Stimulated activated effector memory CD8-positive, alpha-beta T cell treated with anti-CD3 and anti-CD28 coated beads, Interleukin-12 subunit alpha, Interleukin-12 subunit beta, amount 100 ng/mL, for 72 hours (primary cell): Measurements from ENCODE around the gene GPC4.
"Not testable (repeated sequence)": the region's sequence is repeated elsewhere in the genome, so short reads cannot be mapped to it uniquely, and the experiment has no call there.

Experiments
- ATAC-seq: fragments of 150-1000 bp; cut with Tn5 transposase; 2 replicates; pipeline ENCODE4 v1.10.0; 2021
- DNase-seq, 2 donors: peaks; one replicate each; pipeline ENCODE4 v3.0.0; 2021 to 2022; ENCODE audit warnings: low spot score in 2 of 2
- H3K27ac Mint-ChIP-seq: one replicate; pipeline ENCODE4 v1.8.0; 2022; ENCODE audit warnings: mild to moderate bottlenecking, mixed read lengths
- H3K36me3 Mint-ChIP-seq: one replicate; pipeline ENCODE4 v1.8.0; 2022; ENCODE audit warnings: mild to moderate bottlenecking, mixed read lengths
- H3K4me1 Mint-ChIP-seq: one replicate; pipeline ENCODE4 v1.8.0; 2022; ENCODE audit warnings: mixed read lengths
- H3K4me3 Mint-ChIP-seq: one replicate; pipeline ENCODE4 v1.8.0; 2022; ENCODE audit warnings: mild to moderate bottlenecking, mixed read lengths
- H3K9me3 Mint-ChIP-seq: one replicate; pipeline ENCODE4 v1.8.0; 2022; ENCODE audit warnings: mixed read lengths

Gene GPC4

DNA sequence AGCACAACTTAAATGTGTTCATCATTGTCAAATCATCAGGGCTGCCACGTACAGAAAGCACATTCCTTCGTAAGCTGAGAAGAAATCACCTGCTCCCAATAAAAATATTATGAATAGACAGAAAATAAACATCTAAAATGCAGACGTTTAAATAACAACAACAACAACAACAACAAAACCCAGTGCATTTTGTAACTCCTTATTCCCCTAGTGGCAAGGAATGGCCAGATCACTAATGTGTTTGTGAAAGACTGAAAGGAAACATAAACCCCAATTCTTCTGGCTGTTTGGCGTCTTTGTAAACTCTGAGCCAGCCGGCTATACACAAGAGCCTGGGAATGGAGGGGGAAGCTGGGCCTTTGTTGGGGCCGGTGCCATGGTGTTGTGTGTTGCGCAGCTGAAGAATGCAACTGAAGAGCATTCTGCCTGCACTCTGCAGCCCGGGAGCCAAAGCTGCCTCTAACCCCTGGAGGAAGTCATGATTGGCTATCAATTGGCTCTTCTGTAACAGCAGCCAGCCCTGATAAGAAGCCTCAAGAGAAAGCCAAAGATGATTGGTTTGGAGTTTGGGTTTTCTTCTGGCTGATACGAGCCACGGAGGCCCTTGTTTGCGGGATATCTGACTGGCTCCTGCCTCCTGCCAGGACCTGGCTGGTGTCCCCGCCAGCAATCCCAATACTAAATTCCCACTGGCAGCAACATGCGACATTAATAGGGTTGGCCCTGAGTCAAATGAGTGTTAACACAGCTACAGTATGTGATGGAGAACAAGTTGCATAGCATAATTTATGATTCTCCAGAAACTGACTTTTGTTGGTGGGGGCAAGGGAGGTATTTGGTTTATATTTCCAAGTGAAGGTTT lies 107.4 kb downstream of the GPC4 start:
- Mint-ChIP-seq H3K36me3 (no peaks in the 10 kb centered on the region), H3K9me3 (no peaks in the 10 kb centered on the region), H3K27ac (no peak overlapping the region), H3K4me1 (no peaks in the 10 kb centered on the region), H3K4me3 (no peak overlapping the region)
- ATAC-seq (no peak), DNase-seq (no peak)

DNA sequence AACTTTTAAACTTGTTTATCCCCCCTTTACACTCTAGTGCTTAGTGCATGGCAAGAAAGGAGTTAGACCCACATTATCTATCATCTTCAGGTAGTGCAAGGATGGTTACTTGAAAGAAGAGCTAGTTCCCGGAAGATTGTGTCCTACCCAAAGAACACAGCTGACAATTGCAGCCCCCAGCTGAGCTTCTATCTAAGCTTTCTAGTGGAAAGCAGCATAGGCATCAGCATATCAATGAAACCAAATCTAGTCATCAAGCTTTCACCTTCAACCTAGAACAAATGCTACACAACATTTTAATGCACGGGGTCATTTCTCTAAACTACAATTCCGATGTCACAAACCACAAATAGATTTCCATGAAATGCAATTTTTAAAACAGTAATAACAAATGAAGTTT lies 108.2 kb downstream of the GPC4 start:
- H3K9me3 Mint-ChIP-seq: no peaks in the 10 kb centered on the region
- H3K27ac Mint-ChIP-seq: no peak overlapping the region
- H3K4me3 Mint-ChIP-seq: no peak overlapping the region
- no peaks in the 10 kb centered on the region for H3K4me1 Mint-ChIP-seq
- no peaks in the 10 kb centered on the region for H3K36me3 Mint-ChIP-seq
- ATAC-seq: no peak
- DNase-seq: no peak

DNA sequence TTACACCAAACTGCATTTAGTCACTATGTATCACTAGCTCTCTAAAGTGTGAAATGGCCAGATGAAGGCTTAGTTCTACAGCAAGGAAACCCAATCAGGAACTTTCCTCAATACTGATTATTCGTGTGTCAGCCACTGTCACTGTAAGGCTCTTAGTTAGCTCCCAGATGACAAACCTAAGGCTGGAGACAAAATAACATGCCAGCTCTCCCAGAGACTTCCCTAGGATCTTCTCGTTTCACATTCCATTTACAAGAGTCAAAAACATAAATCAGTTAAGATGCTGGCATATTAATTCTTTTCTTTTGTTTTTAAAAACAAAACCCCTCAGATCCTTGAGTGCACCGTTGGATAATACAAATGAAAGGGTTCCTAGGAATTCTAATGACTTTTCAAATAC lies 109.0 kb downstream of the GPC4 start:
- no peaks in the 10 kb centered on the region for H3K4me1 Mint-ChIP-seq
- no peak for DNase-seq
- H3K4me3 Mint-ChIP-seq: no peak overlapping the region
- H3K36me3 Mint-ChIP-seq: no peaks in the 10 kb centered on the region
- no peak for ATAC-seq
- no peaks in the 10 kb centered on the region for H3K9me3 Mint-ChIP-seq
- no peak overlapping the region for H3K27ac Mint-ChIP-seq

DNA sequence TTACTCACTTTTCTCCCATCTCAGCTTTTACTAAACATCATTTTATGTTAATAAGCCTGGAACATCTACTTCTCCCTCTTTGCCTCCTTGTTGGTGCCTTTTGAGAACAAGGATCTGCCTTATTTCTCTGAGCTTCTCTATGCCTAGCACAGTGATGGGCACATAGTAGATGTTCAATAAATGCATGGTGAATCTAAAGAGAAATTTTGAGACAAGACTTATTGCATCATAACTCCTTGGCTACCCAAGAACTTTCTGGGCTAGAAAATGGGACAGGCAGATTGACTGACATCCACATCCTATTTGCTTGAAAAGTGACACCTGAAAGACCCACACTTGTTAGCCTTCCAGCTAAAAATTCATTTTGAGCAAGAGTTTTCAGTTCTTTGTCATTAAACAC lies 109.9 kb downstream of the GPC4 start:
- H3K9me3 Mint-ChIP-seq: no peaks in the 10 kb centered on the region
- H3K4me3 Mint-ChIP-seq: no peak overlapping the region
- DNase-seq: no peak
- H3K27ac Mint-ChIP-seq: no peak overlapping the region
- H3K4me1 Mint-ChIP-seq: no peaks in the 10 kb centered on the region
- ATAC-seq: no peak
- H3K36me3 Mint-ChIP-seq: no peaks in the 10 kb centered on the region

DNA sequence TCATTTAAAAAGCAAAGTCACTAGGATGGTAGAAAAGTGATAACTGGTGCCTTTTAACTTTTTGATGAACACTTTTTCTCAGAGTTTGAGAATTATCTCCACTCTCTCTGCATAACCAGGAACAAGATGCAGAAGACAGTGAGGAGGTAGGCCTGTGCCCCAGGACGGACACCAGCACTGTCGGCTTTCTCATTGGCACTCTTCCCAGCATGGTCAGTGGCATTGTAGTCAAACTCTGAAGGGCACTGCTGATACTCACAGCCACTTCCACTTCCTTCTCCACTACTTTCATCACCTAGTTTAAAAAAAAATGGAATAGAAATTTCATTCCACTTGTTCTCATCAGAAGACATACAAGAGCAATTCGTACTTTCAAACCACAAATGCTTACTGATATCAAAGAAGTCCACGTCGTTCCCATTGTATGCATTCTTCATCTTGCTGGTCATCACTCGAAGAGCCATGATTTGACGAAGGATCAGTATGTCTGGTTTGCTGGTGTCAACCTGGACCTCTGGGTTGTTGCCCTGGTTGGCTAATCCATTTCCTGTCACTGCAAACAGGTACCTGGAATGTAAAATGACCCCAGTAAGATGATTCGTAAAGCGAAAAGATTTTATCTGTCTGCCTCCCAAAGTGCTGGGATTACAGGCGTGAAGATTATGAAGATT lies 112.4 kb downstream of the GPC4 start:
- Mint-ChIP-seq H3K4me3 (no peak overlapping the region), H3K9me3 (no peaks in the 10 kb centered on the region), H3K27ac (no peak overlapping the region), H3K36me3 (no peaks in the 10 kb centered on the region), H3K4me1 (no peaks in the 10 kb centered on the region)
- DNase-seq (no peak), ATAC-seq (no peak)

DNA sequence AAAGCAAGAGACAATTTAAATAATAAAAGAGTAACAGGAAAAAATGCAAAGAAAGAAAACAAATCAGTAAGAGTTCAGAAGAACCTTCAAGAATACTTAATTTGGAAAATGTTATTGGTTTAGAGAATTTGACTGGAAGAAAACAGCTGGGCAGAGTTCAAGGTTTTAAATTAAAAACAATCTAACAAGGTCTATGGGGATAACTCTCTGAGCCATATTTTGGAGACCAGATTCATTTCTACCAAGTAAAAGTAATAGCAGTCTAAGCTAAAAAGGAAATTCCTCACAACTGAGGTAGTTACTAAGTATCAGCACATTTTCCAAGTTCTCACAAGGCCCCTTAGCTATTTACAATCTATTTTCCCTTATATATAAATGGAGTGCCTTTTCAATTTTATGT lies 114.7 kb downstream of the GPC4 start:
- H3K9me3 Mint-ChIP-seq: no peaks in the 10 kb centered on the region
- ATAC-seq (no peak), DNase-seq (no peak)
- no peaks in the 10 kb centered on the region for H3K36me3 Mint-ChIP-seq
- no peak overlapping the region for H3K4me3 Mint-ChIP-seq
- no peaks in the 10 kb centered on the region for H3K4me1 Mint-ChIP-seq
- no peak overlapping the region for H3K27ac Mint-ChIP-seq

DNA sequence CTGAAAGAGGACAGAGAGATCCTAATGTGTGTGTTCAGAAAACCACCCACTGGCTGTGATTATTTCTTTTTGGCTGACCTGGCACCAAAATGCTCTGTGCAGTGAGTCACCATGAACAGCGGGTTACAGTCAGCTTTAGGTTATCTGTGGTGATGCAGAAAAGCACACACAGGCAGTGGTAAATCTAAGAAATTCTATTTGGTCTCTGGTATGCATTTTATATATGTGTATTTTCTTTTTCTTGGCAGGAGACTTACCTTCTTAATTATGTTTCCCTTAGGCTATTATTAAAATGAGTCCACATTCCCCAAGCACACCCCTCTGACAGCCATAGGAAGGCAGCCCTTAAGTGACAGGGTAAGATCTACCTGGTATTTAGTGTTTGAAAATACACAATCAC lies 118.0 kb downstream of the GPC4 start:
- Mint-ChIP-seq H3K4me3 (no peak overlapping the region), H3K4me1 (no peaks in the 10 kb centered on the region), H3K27ac (no peak overlapping the region), H3K9me3 (no peaks in the 10 kb centered on the region), H3K36me3 (no peaks in the 10 kb centered on the region)
- DNase-seq (no peak), ATAC-seq (no peak)

DNA sequence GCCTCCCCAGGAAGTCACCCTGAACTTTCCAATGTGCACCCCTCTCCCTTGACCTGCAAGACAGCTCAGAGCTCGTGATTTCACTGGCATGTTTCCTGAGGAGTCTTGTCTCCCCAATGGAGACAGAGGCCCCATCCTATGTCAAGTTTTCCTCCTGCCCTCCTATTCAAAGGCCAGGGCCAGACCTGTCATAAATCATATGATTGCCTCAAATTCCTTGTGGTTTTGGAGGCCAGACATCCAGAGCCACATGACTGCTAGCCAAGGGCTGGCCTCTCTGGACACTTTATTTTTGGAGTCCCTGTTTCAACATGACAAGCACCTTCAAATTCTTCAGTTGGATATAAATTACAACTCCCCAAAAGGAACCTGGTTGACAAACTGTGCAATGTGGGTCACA lies 121.2 kb downstream of the GPC4 start:
- Mint-ChIP-seq H3K4me1 (no peaks in the 10 kb centered on the region), H3K36me3 (no peaks in the 10 kb centered on the region), H3K9me3 (no peaks in the 10 kb centered on the region), H3K27ac (no peak overlapping the region), H3K4me3 (no peak overlapping the region)
- DNase-seq (no peak), ATAC-seq (no peak)

DNA sequence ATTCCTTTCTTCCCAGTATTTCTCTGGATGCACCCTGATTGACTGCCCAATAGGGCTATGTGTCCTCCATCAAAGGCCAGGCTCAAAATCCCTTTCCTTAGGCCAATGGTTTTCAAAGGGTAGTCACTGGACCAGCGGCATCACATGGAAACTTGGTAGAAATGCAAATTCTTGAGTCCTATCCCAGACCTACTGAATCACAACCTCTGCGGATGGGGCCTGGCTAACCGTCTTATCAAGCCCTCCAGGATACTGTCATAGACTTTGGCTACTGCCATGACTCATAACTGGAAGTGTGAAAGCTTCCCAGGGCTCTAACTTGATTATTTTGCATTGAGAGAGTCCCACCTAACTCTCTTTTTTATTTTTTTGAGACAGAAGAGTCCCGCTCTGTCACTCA lies 125.2 kb downstream of the GPC4 start:
- H3K36me3 Mint-ChIP-seq: no peaks in the 10 kb centered on the region
- DNase-seq (no peak), ATAC-seq (no peak)
- H3K4me1 Mint-ChIP-seq: no peaks in the 10 kb centered on the region
- H3K4me3 Mint-ChIP-seq: no peak overlapping the region
- H3K27ac Mint-ChIP-seq: no peak overlapping the region
- peaks cover 2% of the 10 kb centered on the region for H3K9me3 Mint-ChIP-seq

DNA sequence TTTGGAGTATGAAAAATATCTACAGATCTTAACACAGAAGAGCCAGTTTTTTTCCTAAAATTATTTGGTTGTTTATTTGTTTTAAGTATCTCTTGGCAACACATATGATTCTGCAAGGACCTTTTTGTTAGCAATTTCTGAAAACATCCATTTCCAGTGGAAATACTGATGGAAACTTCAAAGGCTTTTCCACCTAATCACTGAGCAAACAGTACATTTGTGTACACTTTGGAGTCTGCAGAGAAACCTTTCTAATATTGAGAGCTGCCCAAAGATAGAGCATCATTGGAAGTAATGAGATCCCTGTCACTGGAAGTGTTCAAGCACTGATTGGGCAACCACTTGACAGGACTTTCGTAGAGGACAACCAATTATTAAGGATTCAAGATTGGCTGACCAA lies 127.4 kb downstream of the GPC4 start:
- peaks cover 2% of the 10 kb centered on the region for H3K9me3 Mint-ChIP-seq
- H3K36me3 Mint-ChIP-seq: no peaks in the 10 kb centered on the region
- ATAC-seq (no peak), DNase-seq (no peak)
- H3K4me3 Mint-ChIP-seq: no peak overlapping the region
- H3K4me1 Mint-ChIP-seq: no peaks in the 10 kb centered on the region
- no peak overlapping the region for H3K27ac Mint-ChIP-seq

DNA sequence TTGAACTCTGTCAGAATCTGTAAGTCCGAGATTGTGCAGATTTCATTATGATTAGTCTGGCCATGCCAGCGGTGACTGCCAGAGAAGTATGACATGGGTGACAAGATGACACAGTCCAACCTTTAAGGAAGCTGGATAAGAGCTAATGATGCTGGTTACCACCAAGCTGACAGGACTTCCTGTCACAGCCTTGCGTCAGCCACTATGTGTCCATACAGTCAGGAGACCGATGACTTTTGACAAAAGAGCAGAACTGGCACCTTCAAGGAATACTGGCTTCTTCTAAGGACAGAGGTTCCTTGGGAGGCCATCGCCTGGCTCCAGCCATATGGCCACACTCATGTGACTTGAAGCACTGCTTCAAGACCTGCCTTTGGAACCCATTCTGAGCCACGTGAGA lies 129.9 kb downstream of the GPC4 start:
- peaks cover 6% of the 10 kb centered on the region for H3K9me3 Mint-ChIP-seq
- ATAC-seq: no peak
- no peaks in the 10 kb centered on the region for H3K4me1 Mint-ChIP-seq
- DNase-seq: no peak
- H3K4me3 Mint-ChIP-seq: no peak overlapping the region
- no peak overlapping the region for H3K27ac Mint-ChIP-seq
- no peaks in the 10 kb centered on the region for H3K36me3 Mint-ChIP-seq

DNA sequence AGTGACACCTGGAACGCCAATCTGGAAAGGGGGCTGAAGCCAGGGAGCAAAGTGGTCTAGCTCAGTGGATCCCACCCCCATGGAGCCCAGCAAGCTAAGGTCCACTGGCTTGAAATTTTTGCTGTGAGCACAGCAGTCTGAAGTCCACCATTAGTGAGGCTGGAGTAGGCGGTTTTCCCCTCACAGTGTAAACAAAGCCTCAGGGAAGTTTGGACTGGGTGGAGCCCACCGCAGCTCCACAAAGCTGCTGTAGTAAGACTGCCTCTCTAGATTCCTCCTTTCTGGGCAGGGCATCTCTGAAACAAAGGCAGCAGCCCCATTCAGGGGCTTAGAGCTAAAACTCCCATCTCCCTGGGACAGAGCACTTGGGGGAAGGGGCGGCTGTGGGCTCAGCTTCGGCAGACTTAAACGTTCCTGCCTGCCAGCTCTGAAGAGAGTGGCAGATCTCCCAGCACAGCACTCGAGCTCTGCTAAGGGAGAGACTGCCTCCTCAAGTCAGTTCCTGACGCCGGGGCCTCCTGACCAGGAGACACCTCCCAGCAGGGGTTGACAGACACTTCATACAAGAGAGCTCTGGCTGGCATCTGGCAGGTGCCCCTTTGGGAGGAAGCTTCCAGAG lies 136.1 kb downstream of the GPC4 start:
- H3K9me3 Mint-ChIP-seq, ATAC-seq, H3K36me3 Mint-ChIP-seq, DNase-seq, H3K4me1 Mint-ChIP-seq, H3K4me3 Mint-ChIP-seq, H3K27ac Mint-ChIP-seq: not testable (repeated sequence)

DNA sequence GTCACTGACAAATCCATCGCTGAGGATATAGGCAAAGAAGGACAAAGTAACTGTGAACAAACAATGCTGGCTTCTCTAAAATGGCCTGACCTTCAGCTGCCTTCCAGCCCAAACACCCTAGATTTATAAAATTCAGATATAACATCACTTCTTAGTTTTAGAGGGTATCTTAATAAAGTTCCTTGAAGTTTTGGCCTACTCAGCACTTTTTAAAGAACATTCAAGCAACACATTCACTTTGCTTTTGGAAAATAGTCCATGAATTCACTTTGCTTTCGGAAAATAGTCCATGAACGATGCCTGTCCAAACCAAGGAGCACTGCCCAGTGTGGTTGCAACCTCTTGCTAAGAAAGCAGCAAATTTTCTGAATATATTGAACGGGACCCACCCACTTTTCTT lies 142.1 kb downstream of the GPC4 start:
- ATAC-seq: no peak
- Mint-ChIP-seq H3K4me3 (no peak overlapping the region), H3K27ac (no peak overlapping the region), H3K36me3 (no peaks in the 10 kb centered on the region), H3K4me1 (no peaks in the 10 kb centered on the region), H3K9me3 (no peaks in the 10 kb centered on the region)
- DNase-seq: no peak

DNA sequence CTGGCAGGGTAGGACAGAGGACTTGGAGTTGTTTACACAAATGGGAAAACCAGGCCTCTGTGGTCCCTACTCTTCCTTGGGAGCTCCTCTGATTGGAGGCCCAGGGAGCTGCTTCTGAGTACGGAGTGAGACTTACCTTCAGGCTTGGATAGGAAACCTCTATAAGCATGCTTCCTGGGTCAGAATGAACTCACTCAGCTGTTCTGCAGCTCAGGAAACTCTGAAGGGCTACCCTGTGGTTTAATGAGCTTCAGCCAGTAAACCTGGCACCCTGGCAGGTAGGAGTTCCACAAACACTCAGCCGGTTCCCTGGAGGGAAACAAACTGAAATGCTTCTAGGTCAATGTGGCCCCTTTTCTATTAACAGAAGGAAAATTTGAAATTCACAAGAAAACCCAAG lies 146.1 kb downstream of the GPC4 start:
- ATAC-seq (no peak), DNase-seq (no peak)
- no peak overlapping the region for H3K4me3 Mint-ChIP-seq
- no peaks in the 10 kb centered on the region for H3K9me3 Mint-ChIP-seq
- no peaks in the 10 kb centered on the region for H3K36me3 Mint-ChIP-seq
- no peaks in the 10 kb centered on the region for H3K4me1 Mint-ChIP-seq
- no peak overlapping the region for H3K27ac Mint-ChIP-seq

DNA sequence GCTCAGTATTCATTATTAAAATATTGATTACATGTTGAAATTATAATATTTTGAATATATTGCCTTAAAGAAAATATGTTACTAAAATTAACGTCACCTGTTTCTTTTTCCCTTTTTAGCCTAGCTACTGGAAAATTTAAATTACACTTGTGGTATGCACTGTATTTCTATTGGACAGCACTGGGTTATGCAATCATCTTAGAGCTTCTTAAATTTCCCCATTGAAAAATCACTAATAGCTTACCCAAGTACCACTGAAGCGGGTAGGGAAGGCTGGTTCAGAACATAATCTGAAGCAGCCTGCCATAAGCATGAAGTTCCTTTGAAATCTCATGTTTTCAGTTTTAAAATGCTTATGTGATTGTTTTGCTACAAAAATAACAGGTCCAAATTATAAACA lies 147.7 kb downstream of the GPC4 start:
- H3K27ac Mint-ChIP-seq: no peak overlapping the region
- DNase-seq (no peak), ATAC-seq (no peak)
- no peaks in the 10 kb centered on the region for H3K36me3 Mint-ChIP-seq
- H3K9me3 Mint-ChIP-seq: no peaks in the 10 kb centered on the region
- no peaks in the 10 kb centered on the region for H3K4me1 Mint-ChIP-seq
- no peak overlapping the region for H3K4me3 Mint-ChIP-seq

DNA sequence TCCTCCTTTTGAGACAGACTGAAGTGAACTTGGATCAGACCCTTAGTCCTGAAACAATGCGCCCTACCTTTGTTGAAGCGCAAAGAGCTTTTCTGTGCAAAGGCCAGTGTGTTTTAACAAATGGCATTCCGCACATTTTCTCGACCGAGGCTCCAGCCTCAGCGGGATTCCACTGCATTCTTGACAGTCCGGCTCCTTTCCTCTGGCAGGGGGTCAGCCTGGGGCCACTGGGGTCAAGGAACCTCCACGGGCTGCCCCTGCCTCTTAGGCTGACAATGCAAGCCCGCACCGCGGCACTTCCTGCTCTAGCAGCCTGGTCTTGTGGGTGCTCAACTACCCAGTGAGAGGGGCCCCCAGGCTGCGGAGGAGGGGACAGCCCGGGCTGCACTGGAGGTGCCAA lies 150.0 kb downstream of the GPC4 start:
- Mint-ChIP-seq H3K9me3 (no peaks in the 10 kb centered on the region), H3K4me1 (no peaks in the 10 kb centered on the region), H3K36me3 (no peaks in the 10 kb centered on the region), H3K4me3 (no peak overlapping the region), H3K27ac (no peak overlapping the region)
- DNase-seq (no peak), ATAC-seq (no peak)
